PC-9 (cell line): ENCODE results near the gene AZU1.

Source experiments
- CTCF ChIP-seq: fragments of 200-600 bp; sonication (generic); conservative IDR thresholded peaks from 2 replicates; pipeline ENCODE4 v1.6.1; 2017; ENCODE audit warnings: mixed run types, antibody characterized with exemption, mild to moderate bottlenecking, moderate library complexity
- EZH2 ChIP-seq: fragments of 200-600 bp; sonication (generic); IDR thresholded peaks from 2 replicates; pipeline ENCODE4 v1.8.0; 2017; ENCODE audit warnings: antibody characterized with exemption, low read depth

- TF ChIP-seq CTCF (no peak), EZH2 (no peak)
Measured at GRCh38 chr19:871446-872265, 44.0 kb downstream of the AZU1 start.
